SK-N-MC (cell line): ENCODE results near the gene LRRTM4.

ENCODE experiments used
- EZH2 ChIP-seq: fragments of 200-600 bp; sonication (generic); IDR thresholded peaks from one replicate; pipeline ENCODE4 v1.6.1; 2017; ENCODE audit warnings: antibody characterized with exemption
- FOXP2 ChIP-seq: optimal IDR thresholded peaks from 2 replicates; pipeline ENCODE3; 2011; ENCODE audit warnings: mild to moderate bottlenecking, moderate library complexity; ENCODE audit not compliant: insufficient read depth; ENCODE audit errors: extremely low read length, control extremely low read depth
- POLR2AphosphoS5 ChIP-seq: IDR thresholded peaks from 2 replicates; pipeline ENCODE4 v1.6.1; 2012; ENCODE audit warnings: mild to moderate bottlenecking, low read depth, low read length, borderline replicate concordance

GRCh38 chr2:76958749-76959148, 563.4 kb downstream of the LRRTM4 start:
- no peak for TF ChIP-seq POLR2AphosphoS5
- no peak for TF ChIP-seq EZH2
- no peak for TF ChIP-seq FOXP2
